GM10266 (cell line): ENCODE measurements around the gene TMEM11.

Source experiments
- DNase-seq: peaks from one replicate; pipeline ENCODE4 v3.0.0; 2012; ENCODE audit errors: extremely low spot score
- TF ChIP-seq, protein P1 (sequence below): IDR thresholded peaks from 2 replicates; pipeline ENCODE4 v1.5.1; 2012; ENCODE audit warnings: mild to moderate bottlenecking, low read depth; ENCODE audit not compliant: control insufficient read depth, insufficient read depth; ENCODE audit errors: missing control alignments

The TMEM11 gene

DNA sequence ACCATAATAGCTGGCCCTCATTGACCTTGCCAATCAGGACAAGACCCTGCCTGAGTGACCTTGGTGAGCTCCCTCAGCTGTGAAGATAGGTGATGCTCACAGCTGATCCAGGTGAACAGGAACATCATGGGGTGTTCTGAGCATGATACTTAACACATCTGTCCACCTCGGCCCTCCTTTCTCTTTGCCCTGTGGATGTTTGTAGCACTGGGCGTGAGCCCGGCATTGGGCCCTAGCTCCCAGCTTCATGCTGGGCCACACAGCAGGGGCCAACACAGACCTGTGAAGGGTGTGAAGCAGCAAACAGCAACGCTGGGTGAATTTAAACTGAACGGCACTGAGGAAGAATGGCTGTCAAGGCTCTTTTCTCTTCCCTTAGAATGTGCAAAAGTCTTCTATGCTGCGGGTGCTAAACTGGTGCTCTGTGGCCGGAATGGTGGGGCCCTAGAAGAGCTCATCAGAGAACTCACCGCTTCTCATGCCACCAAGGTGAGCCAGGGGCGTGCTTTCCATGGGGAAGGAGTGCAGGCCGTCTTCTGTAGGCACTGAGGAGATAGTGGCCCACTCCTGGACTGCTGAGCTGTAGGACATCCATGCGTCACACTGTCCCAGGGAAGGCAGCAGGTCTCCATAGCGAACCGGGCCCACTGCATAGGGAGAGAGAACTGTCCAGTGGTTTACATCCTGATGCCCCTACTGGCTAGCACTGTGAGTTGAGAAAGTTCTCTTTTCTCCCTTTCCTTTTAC, 35.9 kb downstream of the TMEM11 start:
- no peak for DNase-seq
- TF ChIP-seq, protein P1, sequence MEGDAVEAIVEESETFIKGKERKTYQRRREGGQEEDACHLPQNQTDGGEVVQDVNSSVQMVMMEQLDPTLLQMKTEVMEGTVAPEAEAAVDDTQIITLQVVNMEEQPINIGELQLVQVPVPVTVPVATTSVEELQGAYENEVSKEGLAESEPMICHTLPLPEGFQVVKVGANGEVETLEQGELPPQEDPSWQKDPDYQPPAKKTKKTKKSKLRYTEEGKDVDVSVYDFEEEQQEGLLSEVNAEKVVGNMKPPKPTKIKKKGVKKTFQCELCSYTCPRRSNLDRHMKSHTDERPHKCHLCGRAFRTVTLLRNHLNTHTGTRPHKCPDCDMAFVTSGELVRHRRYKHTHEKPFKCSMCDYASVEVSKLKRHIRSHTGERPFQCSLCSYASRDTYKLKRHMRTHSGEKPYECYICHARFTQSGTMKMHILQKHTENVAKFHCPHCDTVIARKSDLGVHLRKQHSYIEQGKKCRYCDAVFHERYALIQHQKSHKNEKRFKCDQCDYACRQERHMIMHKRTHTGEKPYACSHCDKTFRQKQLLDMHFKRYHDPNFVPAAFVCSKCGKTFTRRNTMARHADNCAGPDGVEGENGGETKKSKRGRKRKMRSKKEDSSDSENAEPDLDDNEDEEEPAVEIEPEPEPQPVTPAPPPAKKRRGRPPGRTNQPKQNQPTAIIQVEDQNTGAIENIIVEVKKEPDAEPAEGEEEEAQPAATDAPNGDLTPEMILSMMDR = no peak

- DNase-seq = no peak
- TF ChIP-seq, protein P1 = no peak
Observed at GRCh38 chr17:21177401-21177800, 36.6 kb downstream of the TMEM11 start.

DNA sequence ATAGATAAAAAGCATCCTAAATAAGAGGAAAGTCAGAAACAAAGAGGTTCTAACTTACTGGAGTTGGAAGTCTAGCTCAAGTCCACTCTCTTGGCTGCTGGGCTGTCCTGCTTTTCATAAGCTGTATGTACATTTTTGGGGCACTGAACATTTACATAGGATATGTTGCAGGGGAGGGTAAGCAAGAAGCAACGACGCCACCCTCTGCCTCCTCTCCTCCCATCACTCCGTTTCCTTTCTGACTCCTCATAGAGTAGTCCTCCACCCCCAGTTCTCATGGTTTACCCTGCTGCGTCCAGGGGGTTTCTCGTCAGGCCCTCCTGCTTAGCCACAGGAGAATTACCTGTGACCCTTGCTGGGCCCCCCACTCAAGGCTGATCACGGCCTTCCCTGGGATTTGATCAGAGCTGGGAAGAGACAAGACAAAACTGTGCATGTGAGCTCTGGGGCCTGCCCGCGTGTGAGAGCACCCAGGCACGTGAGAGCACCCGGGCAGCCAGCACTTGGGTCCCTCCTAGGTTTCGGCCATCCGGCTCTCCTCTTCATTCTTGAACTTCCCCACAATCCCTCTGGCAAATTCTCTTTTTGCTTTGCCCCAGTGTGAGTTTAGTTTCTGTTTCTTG, 37.1 kb downstream of the TMEM11 start:
- DNase-seq = no peak
- TF ChIP-seq, protein P1 = no peak

DNA sequence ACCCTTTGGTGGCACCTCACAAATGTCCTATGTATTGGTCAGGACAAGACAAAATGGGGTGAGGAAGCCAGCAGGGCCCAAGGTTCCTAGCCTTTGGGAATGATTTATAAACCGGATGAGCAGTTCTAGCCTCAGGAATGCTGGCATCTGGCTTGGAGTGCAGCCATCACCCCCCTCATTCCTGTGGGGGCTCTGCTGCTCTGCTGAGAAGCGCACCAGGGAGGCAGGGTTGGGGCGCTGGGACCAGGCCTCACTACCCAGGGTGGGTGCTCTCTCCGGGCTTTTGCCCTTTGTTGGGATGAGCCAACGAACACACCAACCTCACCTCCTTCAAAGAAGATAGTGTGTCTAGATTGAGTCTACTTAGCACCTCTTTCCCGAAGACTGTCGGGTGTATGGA, 39.2 kb downstream of the TMEM11 start:
- TF ChIP-seq, protein P1 = no peak

DNA sequence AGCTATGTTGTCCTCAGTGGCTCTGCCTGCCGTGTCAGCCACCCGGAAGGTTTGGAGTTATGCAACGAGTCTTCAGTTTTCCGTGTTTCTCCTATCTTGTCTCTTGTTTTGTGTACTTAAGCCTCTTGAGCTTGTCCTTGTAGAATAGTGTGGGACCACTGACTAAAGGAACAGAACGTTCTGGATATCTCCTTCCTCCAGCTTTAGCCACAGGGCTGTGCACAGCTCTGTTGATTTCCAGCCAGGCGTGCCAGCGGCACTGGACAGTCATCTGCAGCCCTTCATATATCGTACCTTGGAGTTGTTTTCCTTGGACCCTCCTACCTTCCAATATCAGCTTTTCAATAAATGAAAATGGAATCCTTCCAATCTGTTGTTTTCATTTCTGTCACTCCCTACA, 39.8 kb downstream of the TMEM11 start:
- DNase-seq = no peak
- TF ChIP-seq, protein P1 = no peak

More for the DNA sequence above, 39.2 kb downstream of the TMEM11 start:
- DNase-seq = no peak

DNA sequence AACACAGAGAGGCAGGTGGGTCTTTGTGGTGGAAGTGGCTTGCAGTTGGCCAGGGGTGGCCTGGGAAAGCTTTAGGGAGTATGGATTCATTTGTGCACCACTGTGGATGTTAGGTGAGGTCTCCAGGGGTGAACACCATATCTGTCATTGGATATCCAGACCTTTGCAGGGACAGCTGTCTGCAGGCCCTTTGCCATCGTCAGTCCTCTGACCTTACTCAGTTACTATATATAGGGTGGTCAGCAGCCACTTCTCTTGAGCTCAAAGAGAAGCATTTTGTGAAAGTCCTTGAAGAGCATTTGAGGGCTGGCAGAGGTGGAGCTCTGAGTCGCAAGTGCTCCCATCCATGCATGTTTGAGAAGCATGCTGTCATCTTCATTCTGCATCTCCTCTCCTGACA, 40.4 kb downstream of the TMEM11 start:
- TF ChIP-seq, protein P1 = no peak
- no peak for DNase-seq

GRCh38 chr17:21172846-21173245, 41.1 kb downstream of the TMEM11 start:
- TF ChIP-seq, protein P1 = no peak
- DNase-seq = no peak
